AG09319 (cell line): ENCODE data around the gene STPG2.

Source experiments
- DNase-seq: peaks from one replicate; pipeline ENCODE4 v3.0.0-alpha.2; 2010; ENCODE audit warnings: low read depth; ENCODE audit errors: extremely low read depth
- CTCF ChIP-seq: IDR thresholded peaks from 2 replicates; pipeline ENCODE4 v1.5.1; 2011; ENCODE audit warnings: low read depth, mild to moderate bottlenecking, inconsistent platforms, low read length, moderate library complexity

Gene STPG2

DNA sequence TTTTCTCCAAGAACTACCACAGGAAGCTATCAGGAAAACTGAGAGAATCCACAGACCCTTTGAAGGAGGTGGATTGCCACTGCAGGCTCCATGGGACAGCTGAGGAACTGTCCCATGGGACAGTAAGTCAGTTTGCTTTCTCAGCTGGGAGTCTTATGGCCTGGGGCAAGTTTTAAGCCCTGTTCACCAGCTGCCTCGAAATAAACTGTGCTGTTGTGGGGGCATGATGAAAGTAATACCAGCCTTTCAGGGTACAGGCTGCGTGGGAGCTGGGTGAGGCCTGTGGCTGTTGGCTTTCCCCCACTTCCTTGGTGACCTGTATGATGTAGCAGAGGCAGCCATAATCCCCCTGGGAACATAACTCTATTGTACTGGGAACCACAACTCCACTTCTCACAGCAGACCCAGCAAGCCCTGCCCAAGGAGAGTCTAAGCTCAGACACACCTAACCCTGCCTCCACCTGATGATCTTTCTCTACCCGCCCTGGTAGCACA, 452.1 kb downstream of the STPG2 start:
- no peak for DNase-seq
- TF ChIP-seq CTCF, result no peak

DNA sequence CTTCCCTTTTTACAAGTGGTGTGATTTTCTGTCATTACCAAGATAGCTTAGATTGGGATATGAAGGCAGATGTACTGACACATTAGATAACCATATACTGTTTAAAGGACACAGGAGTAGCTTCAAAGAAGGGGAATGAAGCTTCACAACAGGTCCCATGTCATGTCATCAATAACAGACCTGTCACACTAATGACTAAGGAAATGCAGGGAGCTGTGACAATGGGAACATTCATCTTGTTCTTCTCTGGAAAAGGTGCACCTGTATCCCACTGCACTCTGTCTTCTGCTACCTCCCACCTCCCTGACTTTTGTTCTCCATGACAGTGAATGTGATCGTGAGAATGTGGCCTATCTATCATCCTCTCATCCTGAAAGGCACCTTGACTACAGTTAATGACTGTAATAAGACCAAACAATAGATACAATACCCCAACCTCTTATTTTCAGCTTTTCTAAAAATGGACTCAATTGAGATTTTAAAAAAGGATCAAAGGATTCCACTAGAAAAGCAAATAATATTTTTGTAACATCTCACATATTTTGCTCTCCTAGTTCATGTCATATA, 472.5 kb downstream of the STPG2 start:
- TF ChIP-seq CTCF, result no peak
- no peak for DNase-seq

- DNase-seq, result no peak
- TF ChIP-seq CTCF, result no peak
Measured at GRCh38 chr4:97665553-97665952, 477.7 kb downstream of the STPG2 start.

DNA sequence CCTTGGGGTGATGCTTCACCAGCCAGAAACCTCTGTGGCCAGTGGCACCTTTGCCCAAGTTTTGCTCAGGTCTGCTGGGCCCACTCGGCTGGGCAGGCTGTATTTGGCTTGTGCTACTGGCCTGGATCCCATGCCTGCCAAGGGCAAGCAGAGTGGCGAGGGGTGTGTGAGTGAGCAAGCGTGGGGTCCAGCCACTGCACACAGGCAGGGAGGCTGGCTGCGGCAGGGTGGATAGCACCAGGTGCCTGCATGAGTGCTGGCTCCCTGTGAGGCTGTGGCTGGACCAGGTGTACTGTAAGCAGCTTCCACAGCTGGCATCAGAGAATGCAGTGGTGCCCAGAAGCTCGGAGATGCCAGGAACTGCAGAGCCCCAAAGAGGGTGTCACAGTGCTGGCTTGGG, 478.5 kb downstream of the STPG2 start:
- no peak for DNase-seq
- TF ChIP-seq CTCF, result no peak

DNA sequence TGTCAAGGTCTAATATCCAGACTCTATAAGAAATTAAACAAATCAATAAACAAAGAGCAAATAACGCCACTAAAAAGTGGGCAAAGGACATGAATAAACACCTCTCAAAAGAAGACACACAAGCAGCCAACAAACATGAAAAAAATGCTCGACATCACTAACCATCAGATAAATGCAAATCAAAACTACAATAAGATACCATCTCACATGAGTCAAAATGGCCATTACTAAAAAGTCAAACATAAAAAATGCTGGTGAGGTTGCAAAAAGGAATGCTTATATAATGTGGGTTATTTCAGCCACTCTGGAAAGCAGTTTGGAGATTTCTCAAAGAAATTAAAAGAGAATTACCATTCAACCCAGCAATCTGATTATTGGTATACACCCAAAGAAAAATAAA, 481.1 kb downstream of the STPG2 start:
- no peak for DNase-seq
- no peak for TF ChIP-seq CTCF

- DNase-seq, result no peak
Measured at GRCh38 chr4:97656044-97656720, 487.1 kb downstream of the STPG2 start.

DNA sequence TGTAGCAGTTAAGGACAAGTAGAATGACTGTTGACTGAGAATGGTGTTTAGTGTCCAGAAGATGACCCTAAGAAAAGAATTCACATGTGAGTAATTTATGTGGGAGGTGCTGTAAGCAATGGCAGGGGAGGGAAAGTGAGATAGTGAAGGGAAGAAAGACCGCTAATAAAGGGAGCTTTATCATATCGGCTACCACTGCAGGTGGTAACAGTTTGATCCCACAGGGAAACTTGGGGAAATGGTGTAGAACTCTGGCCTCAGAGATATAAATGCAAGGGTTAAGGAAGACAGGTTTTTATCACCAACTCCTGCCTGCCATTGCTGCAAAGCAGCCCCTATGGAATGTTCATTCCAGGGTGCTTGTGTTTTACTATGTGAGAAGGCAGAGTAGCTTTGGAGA, 489.6 kb downstream of the STPG2 start:
- no peak for TF ChIP-seq CTCF
- no peak for DNase-seq

More at GRCh38 chr4:97656044-97656720, 487.1 kb downstream of the STPG2 start:
- TF ChIP-seq CTCF, result no peak
